ENCODE results near the gene REXO1. TPM values are rescaled to one million over a fixed set of nuclear protein-coding genes. Genes with fewer than 3 reads are reported as not detected.
A peak's percentile ranks its signal among the peaks of the same experiment; 100 is the strongest.

Gene REXO1
- total and polyA plus RNA-seq, 9 of the 15 experiments (the other 6 are each of a cell fraction or from before 2014, with no cell fraction given) = 0.04 to 63.3 (median 15.8) TPM

DNA sequence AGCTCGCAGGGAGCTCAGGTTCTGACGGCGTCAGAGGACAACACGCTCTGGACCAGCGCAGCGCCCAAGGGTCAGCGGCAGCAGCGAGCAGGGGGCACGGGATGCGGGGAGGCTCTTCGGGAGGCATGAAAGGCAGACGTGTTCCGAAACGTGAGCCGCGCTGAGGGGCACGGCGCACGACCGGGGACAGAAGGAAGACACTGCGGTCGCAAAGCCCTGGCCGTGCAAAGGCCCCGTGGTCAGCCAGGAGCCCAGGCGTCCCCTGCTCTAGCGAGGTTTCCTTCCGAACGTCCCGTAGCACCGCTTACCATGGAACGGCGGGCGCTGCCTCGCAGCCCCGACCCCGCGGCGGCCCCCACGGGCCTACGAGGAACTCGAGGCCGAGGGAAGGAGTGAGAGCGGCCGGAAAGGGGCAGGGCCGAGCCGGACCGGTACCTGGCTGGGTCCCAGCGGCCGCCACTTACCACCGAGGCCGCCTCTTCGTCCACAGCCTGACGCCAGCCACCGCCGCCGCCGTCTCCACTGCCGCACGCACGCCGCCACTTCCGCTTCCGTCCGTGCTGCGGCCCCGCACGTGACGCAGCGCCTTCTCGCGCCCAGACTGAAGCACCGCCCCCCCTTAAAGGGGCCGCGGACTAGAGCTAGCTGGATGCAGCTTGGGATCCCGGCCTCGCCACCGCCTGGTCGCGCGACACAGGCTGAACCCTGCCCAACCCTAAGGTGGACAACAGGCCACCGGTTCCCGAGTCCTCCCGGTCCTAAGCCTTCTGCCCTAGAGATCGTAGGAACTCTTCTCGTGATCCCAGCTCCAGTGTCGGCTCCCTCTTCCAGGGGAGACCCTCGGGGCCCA, 27.6 kb upstream of the REXO1 start (continued):
- TF ChIP-seq, protein P1, sequence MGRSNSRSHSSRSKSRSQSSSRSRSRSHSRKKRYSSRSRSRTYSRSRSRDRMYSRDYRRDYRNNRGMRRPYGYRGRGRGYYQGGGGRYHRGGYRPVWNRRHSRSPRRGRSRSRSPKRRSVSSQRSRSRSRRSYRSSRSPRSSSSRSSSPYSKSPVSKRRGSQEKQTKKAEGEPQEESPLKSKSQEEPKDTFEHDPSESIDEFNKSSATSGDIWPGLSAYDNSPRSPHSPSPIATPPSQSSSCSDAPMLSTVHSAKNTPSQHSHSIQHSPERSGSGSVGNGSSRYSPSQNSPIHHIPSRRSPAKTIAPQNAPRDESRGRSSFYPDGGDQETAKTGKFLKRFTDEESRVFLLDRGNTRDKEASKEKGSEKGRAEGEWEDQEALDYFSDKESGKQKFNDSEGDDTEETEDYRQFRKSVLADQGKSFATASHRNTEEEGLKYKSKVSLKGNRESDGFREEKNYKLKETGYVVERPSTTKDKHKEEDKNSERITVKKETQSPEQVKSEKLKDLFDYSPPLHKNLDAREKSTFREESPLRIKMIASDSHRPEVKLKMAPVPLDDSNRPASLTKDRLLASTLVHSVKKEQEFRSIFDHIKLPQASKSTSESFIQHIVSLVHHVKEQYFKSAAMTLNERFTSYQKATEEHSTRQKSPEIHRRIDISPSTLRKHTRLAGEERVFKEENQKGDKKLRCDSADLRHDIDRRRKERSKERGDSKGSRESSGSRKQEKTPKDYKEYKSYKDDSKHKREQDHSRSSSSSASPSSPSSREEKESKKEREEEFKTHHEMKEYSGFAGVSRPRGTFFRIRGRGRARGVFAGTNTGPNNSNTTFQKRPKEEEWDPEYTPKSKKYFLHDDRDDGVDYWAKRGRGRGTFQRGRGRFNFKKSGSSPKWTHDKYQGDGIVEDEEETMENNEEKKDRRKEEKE (IDR thresholded peaks at IDR 0.05; ENCODE audit: borderline replicate concordance in 1 of 2, control insufficient read depth in 1 of 2, low read depth in 2 of 2, low read length in 1 of 2) = 0 out of 4 replicates have a peak, but pooled peaks of 1 of the 2 experiments have one; percentile 22
- no peak for TF ChIP-seq MTA1 (IDR thresholded peaks at IDR 0.05; ENCODE audit: borderline replicate concordance)
- TF ChIP-seq CTCF (IDR thresholded peaks at IDR 0.05 in 2 of 3, conservative IDR thresholded peaks at IDR 0.05 in 1 of 3; ENCODE audit: insufficient read depth in 2 of 3, low read depth in 1 of 3, low read length in 3 of 3) = peak in 1 of 3 experiments; percentile 49; a peak in 1 of 6 replicates
- no peak for TF ChIP-seq MCM3 (IDR thresholded peaks at IDR 0.05)
- no peak for TF ChIP-seq SLC30A9 (CRISPR knock-in tag; IDR thresholded peaks at IDR 0.05)
- TF ChIP-seq E4F1 (CRISPR knock-in tag; IDR thresholded peaks at IDR 0.05; ENCODE audit: borderline replicate concordance) = no peak
- no peak for TF ChIP-seq PRPF4 (IDR thresholded peaks at IDR 0.05; ENCODE audit: insufficient read depth, low read depth, low read length, poor library complexity, severe bottlenecking)
- peak; percentile 72; the same call in 1 of the 2 replicates for TF ChIP-seq ERF (CRISPR knock-in tag; IDR thresholded peaks at IDR 0.05)
- peak; percentile 88 for TF ChIP-seq TAF1 (IDR thresholded peaks at IDR 0.05; ENCODE audit: control insufficient read depth, extremely low read depth, insufficient read depth, low read length, severe bottlenecking)
- TF ChIP-seq GTF2F1 (IDR thresholded peaks at IDR 0.05; ENCODE audit: low read depth, low read length) = 0 out of 2 replicates have a peak, but pooled peaks have one; percentile 42
- peak; percentile 99 for TF ChIP-seq MAX (CRISPR knock-in tag; IDR thresholded peaks at IDR 0.05)
- 0 out of 2 replicates have a peak, but pooled peaks have one; percentile 27 for TF ChIP-seq ZKSCAN1 (IDR thresholded peaks at IDR 0.05; ENCODE audit: low read depth, low read length)
- TF ChIP-seq ZNF778 (CRISPR knock-in tag; IDR thresholded peaks at IDR 0.05) = no peak
- TF ChIP-seq, protein P2, sequence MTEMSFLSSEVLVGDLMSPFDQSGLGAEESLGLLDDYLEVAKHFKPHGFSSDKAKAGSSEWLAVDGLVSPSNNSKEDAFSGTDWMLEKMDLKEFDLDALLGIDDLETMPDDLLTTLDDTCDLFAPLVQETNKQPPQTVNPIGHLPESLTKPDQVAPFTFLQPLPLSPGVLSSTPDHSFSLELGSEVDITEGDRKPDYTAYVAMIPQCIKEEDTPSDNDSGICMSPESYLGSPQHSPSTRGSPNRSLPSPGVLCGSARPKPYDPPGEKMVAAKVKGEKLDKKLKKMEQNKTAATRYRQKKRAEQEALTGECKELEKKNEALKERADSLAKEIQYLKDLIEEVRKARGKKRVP (CRISPR knock-in tag; IDR thresholded peaks at IDR 0.05) = no peak
- TF ChIP-seq, protein P3, sequence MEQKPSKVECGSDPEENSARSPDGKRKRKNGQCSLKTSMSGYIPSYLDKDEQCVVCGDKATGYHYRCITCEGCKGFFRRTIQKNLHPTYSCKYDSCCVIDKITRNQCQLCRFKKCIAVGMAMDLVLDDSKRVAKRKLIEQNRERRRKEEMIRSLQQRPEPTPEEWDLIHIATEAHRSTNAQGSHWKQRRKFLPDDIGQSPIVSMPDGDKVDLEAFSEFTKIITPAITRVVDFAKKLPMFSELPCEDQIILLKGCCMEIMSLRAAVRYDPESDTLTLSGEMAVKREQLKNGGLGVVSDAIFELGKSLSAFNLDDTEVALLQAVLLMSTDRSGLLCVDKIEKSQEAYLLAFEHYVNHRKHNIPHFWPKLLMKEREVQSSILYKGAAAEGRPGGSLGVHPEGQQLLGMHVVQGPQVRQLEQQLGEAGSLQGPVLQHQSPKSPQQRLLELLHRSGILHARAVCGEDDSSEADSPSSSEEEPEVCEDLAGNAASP (IDR thresholded peaks at IDR 0.05) = no peak
- no peak for TF ChIP-seq ZNF77 (CRISPR knock-in tag; IDR thresholded peaks at IDR 0.05)

Measured in K562 (cell line).